Muscle layer of colon (tissue), 2 donors: ENCODE data around the gene MYL10.

ENCODE experiments used
- H3K27ac ChIP-seq: one replicate; pipeline ENCODE4 v1.7.0; 2013; ENCODE audit warnings: low read depth, mild to moderate bottlenecking, low read length, moderate library complexity
- H3K27me3 ChIP-seq, 2 donors: one replicate each; pipeline ENCODE4 v1.7.0; 2013; ENCODE audit warnings: low read length in 2 of 2, mild to moderate bottlenecking in 2 of 2; ENCODE audit not compliant: insufficient read depth in 2 of 2, control insufficient read depth in 1 of 2
- H3K36me3 ChIP-seq: one replicate; pipeline ENCODE4 v1.7.0; 2013; ENCODE audit warnings: mild to moderate bottlenecking, low read length; ENCODE audit not compliant: insufficient read depth
- H3K4me1 ChIP-seq: one replicate; pipeline ENCODE4 v1.7.0; 2013; ENCODE audit warnings: mild to moderate bottlenecking, low read length; ENCODE audit not compliant: insufficient read depth
- H3K4me3 ChIP-seq, 2 donors: one replicate each; pipeline ENCODE4 v1.7.0; 2013; ENCODE audit warnings: low read length in 2 of 2, low read depth in 1 of 2, mild to moderate bottlenecking in 1 of 2, moderate library complexity in 1 of 2
- H3K9ac ChIP-seq: one replicate; pipeline ENCODE4 v1.7.0; 2013; ENCODE audit warnings: low read length
- H3K9me3 ChIP-seq: one replicate; pipeline ENCODE4 v1.7.0; 2013; ENCODE audit warnings: mild to moderate bottlenecking, low read length
- donor health status: abdominal sarcoma.
- donor health status: Adenocarcinoma of cecum.

The MYL10 gene

DNA sequence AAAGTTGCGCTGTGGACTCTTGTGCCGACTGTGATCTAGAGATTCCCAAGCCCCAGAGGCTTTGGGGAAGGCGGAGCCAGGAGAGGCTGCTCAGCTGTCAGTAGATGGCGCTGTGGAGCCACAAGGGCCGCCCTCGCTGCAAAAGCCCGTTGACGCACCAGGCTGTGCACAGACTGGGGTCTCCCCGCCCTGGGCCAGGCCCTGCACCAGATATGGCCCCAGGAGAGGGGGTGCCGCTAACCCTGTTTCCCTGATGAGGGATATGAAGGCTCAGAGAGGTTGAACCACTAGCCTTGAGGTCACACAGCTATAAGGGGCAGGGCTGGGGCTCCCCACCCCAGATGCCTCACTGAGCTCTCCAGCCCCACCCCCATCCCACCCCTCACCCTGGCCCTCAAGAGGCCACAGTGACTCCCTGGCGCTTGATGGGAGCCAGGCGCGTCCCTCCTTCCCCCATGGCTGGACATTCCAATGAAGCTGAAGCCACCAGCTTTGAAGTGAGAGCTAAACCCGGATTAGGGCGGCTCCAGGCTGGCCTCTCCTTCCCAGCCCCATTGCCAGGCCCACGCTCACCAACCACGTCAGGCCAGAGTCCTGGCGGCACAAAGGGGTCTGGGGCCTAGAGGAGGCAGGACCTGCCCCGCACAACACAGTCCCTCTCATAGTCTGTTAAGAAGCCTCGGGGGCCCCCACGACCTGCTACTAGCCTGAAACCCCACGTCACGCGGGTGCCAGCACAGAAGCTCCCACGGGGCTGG lies 26.4 kb downstream of the MYL10 start:
- H3K9ac ChIP-seq = no peak overlapping the region
- H3K4me3 ChIP-seq = no peak overlapping the region
- peaks cover 0 to 5% of the 10 kb centered on the region in 2 donors for H3K27me3 ChIP-seq
- no peaks in the 10 kb centered on the region for H3K36me3 ChIP-seq
- H3K4me1 ChIP-seq = no peaks in the 10 kb centered on the region
- H3K9me3 ChIP-seq = no peaks in the 10 kb centered on the region
- no peak overlapping the region for H3K27ac ChIP-seq

DNA sequence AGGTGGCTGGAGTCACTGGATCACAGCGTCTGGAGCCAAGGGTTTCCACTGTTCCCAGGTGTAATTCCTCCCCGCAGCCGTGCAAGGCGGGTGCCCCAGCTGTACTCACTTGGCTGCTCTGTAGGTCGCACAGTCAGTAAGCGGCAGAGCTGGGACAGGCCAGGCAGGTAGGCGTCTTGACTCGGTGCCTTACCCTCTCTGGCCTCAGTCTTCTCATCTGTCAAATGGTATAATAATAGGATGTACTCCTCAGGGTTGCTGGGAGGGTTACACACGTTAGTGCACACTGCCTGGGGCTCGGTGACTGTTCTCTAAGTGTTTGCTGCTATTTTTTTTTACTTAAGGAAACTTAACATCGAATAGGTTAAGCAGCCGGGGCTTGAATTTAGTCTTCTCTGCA lies 27.0 kb downstream of the MYL10 start:
- peaks cover 0 to 5% of the 10 kb centered on the region in 2 donors for H3K27me3 ChIP-seq
- H3K4me1 ChIP-seq = no peaks in the 10 kb centered on the region
- no peak overlapping the region for H3K4me3 ChIP-seq
- no peak overlapping the region for H3K9ac ChIP-seq
- H3K36me3 ChIP-seq = no peaks in the 10 kb centered on the region
- H3K27ac ChIP-seq = no peak overlapping the region
- H3K9me3 ChIP-seq = no peaks in the 10 kb centered on the region

DNA sequence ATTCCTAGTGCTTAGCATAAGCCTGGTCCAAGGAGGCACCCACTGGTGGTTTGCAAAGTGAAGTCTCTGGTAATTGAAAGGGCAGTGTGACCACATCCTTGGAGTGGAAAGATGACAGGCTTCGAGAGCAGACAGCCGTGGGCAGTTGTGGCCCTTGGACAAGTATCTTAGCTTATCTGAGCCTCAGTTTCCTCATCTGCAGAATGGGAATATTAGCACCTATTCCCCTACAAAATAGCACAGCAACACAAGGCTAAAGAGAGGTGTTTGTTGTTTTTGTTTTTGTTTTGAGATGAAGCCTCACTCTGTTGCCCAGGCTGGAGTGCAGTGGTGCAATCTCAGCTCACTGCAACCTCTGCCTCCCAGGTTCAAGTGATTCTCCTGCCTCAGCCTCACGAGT lies 29.3 kb downstream of the MYL10 start:
- H3K27me3 ChIP-seq = peaks cover 0 to 5% of the 10 kb centered on the region in 2 donors
- H3K36me3 ChIP-seq = no peaks in the 10 kb centered on the region
- no peaks in the 10 kb centered on the region for H3K4me1 ChIP-seq
- no peak overlapping the region for H3K4me3 ChIP-seq
- no peak overlapping the region for H3K9ac ChIP-seq
- no peak overlapping the region for H3K27ac ChIP-seq
- no peaks in the 10 kb centered on the region for H3K9me3 ChIP-seq

DNA sequence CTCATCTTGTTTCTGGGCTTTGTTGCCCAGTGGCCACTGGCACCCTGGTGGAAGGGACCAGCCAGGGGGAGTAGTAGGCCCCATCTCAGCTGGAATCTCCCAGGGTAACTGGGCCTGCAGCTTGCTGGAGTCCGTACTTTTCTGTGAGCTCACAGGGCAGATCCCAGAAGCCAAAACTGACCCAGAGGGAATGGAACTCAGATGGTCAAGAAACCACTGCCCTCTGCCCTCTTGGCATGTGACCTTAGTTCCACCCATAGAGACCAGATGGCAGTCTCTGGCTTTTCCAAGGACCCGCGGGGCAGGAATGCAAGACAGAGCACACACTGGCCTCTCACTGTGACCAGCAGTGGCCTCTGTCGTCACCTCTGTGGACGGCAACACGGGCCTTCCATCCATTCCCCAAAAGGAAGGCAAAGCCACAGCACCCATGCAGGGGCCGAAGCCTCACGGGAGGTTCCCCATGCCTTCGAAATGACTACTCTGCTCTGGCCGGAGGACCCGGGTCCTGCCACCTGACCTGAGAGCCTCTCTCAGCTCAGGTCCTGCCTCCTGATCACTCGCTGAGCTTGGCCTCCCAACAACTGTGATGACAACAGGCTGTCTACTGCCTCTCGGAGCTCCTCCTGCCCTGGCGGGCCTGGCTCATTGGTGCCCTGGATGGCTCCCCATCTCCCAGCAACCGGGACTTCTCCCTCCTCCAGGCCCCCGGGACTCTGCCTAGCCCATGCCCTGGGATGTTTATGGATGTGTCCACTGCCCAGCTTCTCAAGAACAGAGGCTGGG lies 29.9 kb downstream of the MYL10 start:
- Histone ChIP-seq H3K27ac (no peak overlapping the region), H3K9me3 (no peaks in the 10 kb centered on the region), H3K9ac (no peak overlapping the region)

DNA sequence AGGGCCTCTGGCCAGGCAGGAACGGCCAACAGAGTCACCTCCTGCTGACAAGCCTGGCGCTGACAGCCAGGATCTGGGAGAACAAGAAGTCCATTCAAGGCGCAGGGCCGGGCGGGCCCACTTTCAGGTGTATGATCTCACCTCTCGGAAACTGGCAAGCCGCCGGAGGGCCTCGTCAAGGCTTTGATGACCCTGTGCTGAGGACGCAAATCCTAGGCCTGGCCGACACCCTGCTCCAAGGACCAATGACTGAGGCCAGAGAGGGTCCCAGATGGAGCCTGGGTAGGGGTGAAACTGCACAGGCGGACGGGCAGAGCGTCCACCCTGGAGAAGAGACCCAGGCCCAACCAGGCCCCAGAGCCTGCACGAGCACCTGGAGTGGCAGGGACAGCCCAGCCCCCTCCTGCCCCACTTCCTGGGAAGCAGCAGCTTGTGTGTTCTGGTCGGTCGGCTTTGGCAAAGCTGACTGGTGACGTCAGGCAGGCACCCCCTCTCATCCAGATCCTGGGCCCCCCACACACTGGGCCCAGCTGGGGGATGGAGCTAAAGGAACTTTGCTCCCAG lies 30.6 kb downstream of the MYL10 start:
- Histone ChIP-seq H3K27me3 (peaks cover 0 to 5% of the 10 kb centered on the region in 2 donors), H3K27ac (no peak overlapping the region), H3K9me3 (no peaks in the 10 kb centered on the region), H3K4me1 (no peaks in the 10 kb centered on the region), H3K36me3 (no peaks in the 10 kb centered on the region), H3K4me3 (no peak overlapping the region), H3K9ac (no peak overlapping the region)

More for the DNA sequence above, 29.9 kb downstream of the MYL10 start:
- Histone ChIP-seq H3K27me3 (peaks cover 0 to 5% of the 10 kb centered on the region in 2 donors), H3K4me3 (no peak overlapping the region), H3K36me3 (no peaks in the 10 kb centered on the region), H3K4me1 (no peaks in the 10 kb centered on the region)

DNA sequence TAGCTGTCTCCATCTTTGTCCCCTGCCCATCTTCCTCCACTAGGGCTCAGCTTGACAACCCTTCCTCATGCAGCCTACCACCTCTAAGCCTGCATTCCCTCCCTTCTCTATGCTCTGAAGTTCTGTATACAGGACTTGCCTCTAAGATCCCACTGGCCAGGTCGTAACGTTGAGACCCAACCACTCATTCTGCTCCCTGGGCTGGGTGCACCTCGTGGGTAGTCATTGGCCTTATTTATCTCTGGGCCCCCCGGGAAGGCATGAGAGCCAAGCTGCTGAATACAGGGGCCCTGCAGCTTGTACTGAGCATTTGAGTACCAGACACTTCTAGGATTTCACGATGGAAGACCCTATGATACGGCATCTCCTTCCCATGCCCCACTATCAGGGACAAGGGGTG lies 31.2 kb downstream of the MYL10 start:
- Histone ChIP-seq H3K36me3 (no peaks in the 10 kb centered on the region), H3K27me3 (peaks cover 0 to 2% of the 10 kb centered on the region in 2 donors), H3K4me3 (no peak overlapping the region), H3K4me1 (no peaks in the 10 kb centered on the region), H3K9ac (no peak overlapping the region), H3K27ac (no peak overlapping the region), H3K9me3 (no peaks in the 10 kb centered on the region)

DNA sequence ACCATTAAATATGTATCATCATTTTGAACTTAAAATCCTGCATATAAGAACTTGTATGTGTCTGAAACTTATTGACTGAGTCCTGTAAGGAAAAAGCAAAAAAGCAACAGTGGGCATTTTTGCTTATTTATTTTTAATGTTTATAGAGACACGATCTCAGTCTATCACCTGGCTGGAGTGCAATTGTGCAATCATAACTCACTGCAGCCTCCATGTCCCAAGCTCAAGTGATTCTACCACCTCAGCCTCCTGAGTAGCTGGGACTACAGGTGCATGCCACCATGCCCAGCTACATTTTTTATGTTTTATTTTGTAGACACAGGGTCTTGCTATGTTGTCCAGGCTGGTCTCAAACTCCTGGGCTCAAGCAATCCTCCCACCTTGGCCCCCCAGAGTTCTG lies 32.2 kb downstream of the MYL10 start:
- Histone ChIP-seq H3K4me3 (no peak overlapping the region), H3K27me3 (no peaks in the 10 kb centered on the region), H3K9ac (no peak overlapping the region), H3K4me1 (no peaks in the 10 kb centered on the region), H3K36me3 (no peaks in the 10 kb centered on the region), H3K27ac (no peak overlapping the region), H3K9me3 (no peaks in the 10 kb centered on the region)

DNA sequence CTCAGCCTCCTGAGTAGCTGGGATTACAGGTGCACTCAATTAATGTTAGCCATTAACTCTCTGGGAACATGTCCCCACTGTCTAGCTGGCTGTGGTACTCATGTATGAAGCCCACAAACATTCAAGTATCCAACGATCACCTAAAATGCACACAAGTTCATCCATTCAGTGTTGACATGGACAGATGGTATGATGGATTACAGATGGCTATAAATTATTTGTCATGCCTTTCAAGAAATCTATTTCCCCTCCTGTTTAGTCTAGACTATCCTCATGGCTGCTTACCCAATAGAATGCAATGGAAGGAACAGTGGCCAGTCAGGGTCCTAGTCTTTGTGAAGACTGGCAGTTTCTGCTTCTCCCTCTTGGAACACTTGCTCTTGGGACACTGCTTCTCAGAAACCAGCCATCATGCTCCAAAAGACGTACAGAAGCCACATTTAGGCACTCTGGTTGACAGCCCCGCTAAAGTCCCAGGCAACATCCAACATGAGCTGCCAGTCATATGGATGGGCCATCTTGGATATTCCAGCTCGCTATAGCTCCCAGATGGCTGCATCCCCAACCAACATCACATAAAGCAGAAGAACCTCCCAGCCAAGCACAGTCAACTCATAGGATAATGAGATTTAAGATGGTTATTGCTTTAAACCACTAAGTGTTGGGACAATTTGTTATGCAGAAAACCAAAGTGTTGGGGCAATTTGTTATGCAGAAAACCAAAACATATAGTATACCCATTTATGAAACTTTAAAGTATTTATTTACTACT lies 33.1 kb downstream of the MYL10 start:
- Histone ChIP-seq H3K4me3 (no peak overlapping the region), H3K9me3 (no peaks in the 10 kb centered on the region), H3K4me1 (no peaks in the 10 kb centered on the region), H3K27me3 (no peaks in the 10 kb centered on the region), H3K9ac (no peak overlapping the region), H3K27ac (no peak overlapping the region), H3K36me3 (no peaks in the 10 kb centered on the region)

DNA sequence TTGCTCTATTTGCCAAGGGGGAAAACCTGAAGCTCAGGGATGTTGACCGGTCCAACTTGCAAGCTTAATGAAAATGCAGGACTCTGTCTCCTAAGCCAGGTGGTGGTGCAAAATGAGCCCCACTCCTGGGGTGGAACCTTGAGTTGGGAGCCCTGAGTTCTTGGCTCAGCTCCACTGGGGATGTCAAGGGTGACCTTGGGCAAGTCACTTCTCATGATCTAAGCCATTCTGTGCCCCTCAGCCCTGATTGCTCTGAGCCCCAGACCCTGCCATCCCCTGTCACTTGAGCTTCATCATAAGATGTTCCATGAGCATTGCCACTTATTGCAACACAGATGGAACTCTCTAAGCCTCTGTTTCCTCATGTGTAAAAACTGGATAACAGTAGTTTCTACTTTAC lies 33.9 kb downstream of the MYL10 start:
- Histone ChIP-seq H3K27ac (no peak overlapping the region), H3K36me3 (no peaks in the 10 kb centered on the region), H3K27me3 (no peaks in the 10 kb centered on the region), H3K4me3 (no peak overlapping the region), H3K9ac (no peak overlapping the region), H3K9me3 (no peaks in the 10 kb centered on the region), H3K4me1 (no peaks in the 10 kb centered on the region)

DNA sequence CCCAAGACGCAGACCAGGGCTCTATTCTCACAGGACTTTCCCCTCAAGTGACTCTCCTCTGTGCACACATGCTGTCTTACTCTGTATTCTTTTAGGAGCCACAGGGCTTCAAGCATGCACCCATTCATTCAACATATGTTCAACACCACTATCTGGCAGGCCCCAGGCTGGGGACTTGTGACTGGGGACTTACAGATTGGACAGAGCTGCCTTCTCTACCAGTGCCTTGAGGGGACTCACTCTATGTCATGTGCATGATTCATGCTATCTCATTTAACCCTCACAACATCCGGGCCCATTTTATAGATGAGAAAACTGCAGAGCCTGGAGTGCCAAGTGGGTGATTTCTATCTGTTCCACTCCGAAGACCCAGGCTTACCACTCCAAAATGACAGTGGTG lies 34.3 kb downstream of the MYL10 start:
- H3K9ac ChIP-seq = no peak overlapping the region
- H3K9me3 ChIP-seq = no peaks in the 10 kb centered on the region
- H3K4me3 ChIP-seq = no peak overlapping the region
- H3K27ac ChIP-seq = no peak overlapping the region
- no peaks in the 10 kb centered on the region for H3K4me1 ChIP-seq
- H3K36me3 ChIP-seq = no peaks in the 10 kb centered on the region
- no peaks in the 10 kb centered on the region for H3K27me3 ChIP-seq

DNA sequence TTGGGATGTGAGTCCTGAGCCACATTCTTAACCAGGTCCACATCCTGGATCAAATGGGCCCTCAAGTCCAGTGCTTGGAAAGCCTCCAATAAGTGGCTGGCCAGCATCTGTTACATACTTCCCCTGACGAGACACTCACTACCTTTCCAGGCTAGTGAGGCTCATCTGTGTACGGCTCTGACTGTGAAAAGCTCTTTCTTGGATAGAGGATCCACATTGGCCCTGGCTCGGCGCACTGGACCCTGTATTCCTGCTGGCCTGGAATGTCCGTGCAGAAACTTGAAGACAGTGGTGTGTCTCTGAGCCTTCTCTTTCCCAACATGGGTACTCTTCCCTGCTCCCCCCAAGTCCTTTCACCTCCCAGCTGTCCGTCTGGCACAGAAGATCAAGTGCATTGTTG lies 35.5 kb downstream of the MYL10 start:
- no peaks in the 10 kb centered on the region for H3K27me3 ChIP-seq
- H3K4me1 ChIP-seq = no peaks in the 10 kb centered on the region
- no peak overlapping the region for H3K27ac ChIP-seq

More for the DNA sequence above, 35.5 kb downstream of the MYL10 start:
- Histone ChIP-seq H3K4me3 (no peak overlapping the region), H3K36me3 (no peaks in the 10 kb centered on the region), H3K9ac (no peak overlapping the region), H3K9me3 (no peaks in the 10 kb centered on the region)
